Eye (tissue), 1 donor: ENCODE data around the gene CERK.
"Not testable (repeated sequence)": the region's sequence is repeated elsewhere in the genome, so short reads cannot be mapped to it uniquely, and the experiment has no call there.

Source experiments
- DNase-seq: peaks from one replicate; pipeline ENCODE4 v3.0.0-alpha.2; 2015

The CERK gene

DNA sequence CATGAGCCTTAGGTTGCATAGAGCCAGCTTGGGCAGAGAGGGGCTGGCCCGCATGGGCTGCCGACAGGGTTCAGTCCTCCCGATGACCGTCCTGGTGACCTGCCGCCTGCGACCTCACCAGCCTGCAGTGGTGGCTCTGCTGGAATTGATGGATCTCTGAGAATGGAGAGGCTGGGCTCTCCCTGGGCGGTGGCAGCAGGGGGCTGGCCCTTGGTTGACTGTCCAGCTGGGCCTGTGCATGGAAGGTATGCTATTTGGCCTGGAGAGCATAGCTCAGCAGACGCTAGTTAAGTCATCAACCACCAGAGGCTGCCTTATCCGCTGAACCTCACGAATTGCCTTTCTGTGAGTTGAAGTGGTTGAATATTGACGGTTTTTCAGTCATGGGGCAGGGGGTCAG lies 98.2 kb downstream of the CERK start:
- DNase-seq = peak; percentile 44

DNA sequence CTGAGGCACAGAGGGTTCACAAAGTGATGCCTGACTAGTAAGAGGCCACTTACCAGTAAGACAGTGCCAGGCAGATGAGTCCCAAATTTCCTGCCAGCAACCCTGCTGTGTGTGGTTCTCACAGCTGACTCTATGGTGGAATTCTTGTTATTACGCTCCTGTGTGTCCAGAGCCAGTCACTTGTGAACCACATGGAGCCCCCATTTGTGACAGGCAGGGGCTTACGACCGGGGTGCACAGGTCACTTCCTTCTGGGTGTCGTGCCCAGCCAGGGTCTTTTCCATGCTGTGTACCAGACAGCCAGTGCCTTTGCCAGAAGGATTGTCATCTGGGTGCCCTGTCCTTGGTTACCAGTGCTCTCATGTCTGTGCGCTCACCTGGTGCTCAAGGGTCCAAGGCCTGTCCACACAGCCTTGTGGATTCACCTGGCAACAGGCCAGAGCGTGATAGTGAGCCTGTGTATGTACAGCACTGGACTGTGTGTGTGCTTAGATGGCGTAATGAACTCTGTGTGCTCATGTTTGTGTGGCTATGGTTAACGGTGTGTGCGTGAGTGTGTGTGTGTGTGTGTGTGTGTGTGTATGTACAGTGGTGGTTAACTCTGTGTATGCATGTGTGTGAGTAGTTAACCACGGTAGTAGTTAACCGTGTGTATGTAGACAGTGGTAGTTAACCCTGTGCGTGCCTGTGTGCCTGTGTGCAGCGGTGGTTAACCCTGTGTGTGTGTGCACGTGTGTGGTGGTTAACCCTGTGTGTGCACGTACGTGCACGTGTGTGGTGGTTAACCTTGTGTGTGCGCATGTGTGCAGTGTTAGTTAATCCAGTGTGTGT lies 99.2 kb downstream of the CERK start:
- peak; percentile 43 for DNase-seq

DNA sequence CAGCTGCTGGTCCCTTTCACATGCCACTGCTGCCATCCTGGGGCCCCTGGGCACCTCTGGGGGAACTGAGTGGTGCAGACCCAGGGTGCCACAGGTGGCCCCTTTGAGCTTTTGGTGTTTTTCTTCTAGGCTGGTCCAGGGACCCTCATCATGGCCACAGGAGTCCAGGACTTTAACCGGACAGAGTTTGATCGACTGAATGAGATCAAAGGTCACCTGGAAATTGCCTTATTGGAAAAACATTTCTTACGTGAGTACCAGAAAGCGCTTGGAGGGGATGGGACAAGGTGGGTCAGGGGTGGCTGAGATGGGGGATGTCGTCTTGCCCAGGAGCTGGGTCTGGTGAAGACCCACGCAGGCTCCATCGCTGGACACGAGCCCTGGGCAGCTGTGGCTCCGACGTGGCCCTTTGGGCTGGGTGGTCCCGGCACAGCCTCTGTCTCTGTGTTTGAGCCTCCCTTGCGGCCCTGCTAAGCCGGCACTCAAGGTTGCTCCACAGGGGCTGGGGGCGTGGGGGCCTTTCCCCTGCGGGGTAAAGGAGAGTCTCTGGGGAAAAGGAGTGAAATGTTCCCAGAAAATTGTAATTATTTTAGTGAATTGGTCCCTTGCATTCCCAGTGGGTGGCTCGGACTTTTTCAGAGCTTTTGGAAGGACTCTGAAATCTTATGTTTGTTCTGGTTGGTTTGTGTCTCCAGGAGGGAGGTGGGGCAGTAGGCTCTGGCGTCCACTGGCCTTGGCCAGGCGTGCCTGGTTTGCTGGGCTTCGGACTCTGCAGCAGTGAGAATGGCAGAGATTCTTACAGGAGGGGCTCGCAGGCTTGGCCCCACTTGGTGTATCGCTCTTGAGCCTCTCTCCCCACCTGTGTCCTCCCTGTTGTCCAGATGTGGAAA lies 100.1 kb downstream of the CERK start:
- no peak for DNase-seq

DNA sequence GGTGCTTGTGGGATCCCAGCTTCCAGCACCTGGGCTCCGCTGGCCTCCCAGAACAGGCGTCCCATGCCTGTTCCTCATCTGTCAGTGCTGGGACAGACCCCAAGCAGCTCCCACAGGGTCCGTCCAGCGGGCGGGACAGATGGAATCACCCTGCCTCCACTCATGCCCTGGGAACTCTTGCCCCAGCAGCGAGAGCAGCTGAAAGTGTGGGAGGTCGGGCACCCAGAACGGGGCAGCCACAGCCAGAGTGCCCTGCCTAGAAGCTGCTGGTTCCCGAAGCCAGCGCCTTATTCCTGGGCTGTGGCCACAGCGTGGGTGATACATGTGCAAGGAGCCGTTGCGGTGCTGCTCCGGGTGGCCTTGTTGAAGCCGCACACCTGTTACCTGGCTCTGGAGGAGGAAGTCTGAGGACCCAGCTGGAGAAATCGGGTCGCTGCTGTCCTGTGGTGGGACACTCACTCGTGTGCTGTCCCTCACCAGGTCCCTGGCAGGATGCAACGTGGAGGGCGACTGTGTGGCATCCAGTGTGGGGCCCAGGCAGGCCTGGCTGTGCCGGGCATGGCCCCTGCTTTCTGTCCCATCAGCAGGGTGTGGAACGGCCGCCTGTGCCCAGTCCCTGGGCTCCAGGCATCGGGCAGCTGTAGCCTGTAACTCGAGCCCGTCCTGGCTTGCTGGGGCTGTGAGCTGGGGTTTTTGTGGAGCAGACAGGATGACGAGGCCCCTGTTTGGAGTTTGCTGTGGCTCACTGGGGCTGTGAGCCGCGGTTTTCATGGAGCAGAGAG lies 101.6 kb downstream of the CERK start:
- DNase-seq = no peak

DNA sequence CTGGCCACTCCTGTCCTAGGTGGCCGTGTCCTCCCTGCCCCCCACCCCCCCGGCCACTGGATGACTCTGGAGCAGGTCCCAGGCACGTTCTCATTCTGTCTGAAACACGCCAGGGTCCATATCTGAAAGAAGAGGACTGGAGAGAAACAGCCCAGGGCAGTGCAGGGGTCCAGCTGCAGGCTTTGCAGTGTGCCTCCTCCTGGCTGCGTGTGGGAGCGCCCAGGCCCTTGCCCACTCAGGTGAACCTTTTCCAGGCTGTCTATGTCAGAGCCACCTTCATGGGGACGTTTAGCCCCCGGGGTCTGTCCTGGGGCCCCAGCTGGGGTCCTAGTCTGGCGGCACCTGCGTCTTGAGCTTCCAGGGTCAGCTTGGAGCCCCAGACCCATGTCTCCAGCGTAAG lies 102.3 kb downstream of the CERK start:
- DNase-seq = no peak

DNA sequence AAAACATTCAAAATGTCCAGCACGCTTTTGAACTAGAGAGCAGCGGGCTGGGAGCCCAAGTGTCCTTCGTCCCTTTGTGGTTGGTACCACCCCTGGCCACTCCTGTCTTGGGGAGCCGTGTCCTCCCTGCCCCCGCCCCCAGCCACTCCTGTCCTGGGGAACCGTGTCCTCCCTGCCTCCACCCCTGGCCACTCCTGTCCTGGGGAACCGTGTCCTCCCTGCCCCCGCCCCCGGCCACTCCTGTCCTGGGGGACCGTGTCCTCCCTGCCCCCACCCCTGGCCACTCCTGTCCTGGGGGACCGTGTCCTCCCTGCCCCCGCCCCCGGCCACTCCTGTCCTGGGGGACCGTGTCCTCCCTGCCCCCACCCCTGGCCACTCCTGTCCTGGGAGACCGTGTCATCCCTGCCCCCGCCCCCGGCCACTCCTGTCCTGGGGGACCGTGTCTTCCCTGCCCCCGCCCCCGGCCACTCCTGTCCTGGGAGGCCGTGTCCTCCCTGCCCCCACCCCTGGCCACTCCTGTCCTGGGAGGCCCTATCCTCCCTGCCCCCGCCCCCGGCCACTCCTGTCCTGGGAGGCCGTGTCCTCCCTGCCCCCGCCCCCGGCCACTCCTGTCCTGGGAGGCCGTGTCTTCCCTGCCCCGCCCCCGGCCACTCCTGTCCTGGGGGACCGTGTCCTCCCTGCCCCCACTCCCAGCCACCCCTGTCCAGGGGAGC lies 102.9 kb downstream of the CERK start:
- not testable (repeated sequence) for DNase-seq
